Urinary bladder (tissue), 2 donors: ENCODE measurements around the gene PSMG2. TPM values are rescaled to one million over a fixed set of nuclear protein-coding genes. Genes with fewer than 3 reads are reported as not detected.

Source experiments
- polyA plus RNA-seq: library from polyadenylated mRNA; stranded (reverse); fragments of 200-250 nt; gene quantifications from one replicate; pipeline ENCODE4 v1.2.3, GENCODE V29; 2013
- small RNA-seq: library from RNA; depleted of rRNA; stranded (forward); fragments of <200 nt; gene quantifications from one replicate; pipeline ENCODE3, GENCODE V24; 2014
- total RNA-seq: library from RNA; depleted of rRNA; stranded (reverse); fragments of >200 nt; gene quantifications from one replicate; pipeline ENCODE4 v1.2.3, GENCODE V29; 2014
- donor health status: healthy.

The PSMG2 gene
- total and polyA plus RNA-seq, 2 donors, result 100 to 103 TPM

Small RNAs within 50 kb of the gene (small RNA-seq; reads per million reads assigned to genes)
- gene RF00019, result not detected

Other genes with a start within 250 kb of the PSMG2 start
- 22.6 TPM for gene SPIRE1, start 44.9 kb upstream of the PSMG2 start, total RNA-seq
- gene SPIRE1, start 44.9 kb upstream of the PSMG2 start, polyA plus RNA-seq, result 12.9 TPM
- 14.3 TPM for gene CEP76, start 319 bp upstream of the PSMG2 start, total RNA-seq
- gene CEP76, start 319 bp upstream of the PSMG2 start, polyA plus RNA-seq, result 4.4 TPM
- 36.9 TPM for gene PTPN2, start 181.2 kb downstream of the PSMG2 start, total RNA-seq
- 27.0 TPM for gene PTPN2, start 181.2 kb downstream of the PSMG2 start, polyA plus RNA-seq
- gene SEH1L, start 245.0 kb downstream of the PSMG2 start, total RNA-seq, result 26.6 TPM
- gene SEH1L, start 245.0 kb downstream of the PSMG2 start, polyA plus RNA-seq, result 18.1 TPM